ENCODE data around the gene TMC2.

TMC2 gene

GRCh38 chr20:2595076-2595475, 58.7 kb downstream of the TMC2 start:
- DNase-seq, result no peak

- no peak for DNase-seq
Observed at GRCh38 chr20:2596673-2597279, 60.4 kb downstream of the TMC2 start.

- DNase-seq, result no peak
Observed at GRCh38 chr20:2599288-2600006, 63.1 kb downstream of the TMC2 start.

- DNase-seq, result no peak
Observed at GRCh38 chr20:2602046-2602735, 65.8 kb downstream of the TMC2 start.

GRCh38 chr20:2602746-2603145, 66.4 kb downstream of the TMC2 start:
- no peak for DNase-seq

GRCh38 chr20:2603816-2604505, 67.6 kb downstream of the TMC2 start:
- no peak for DNase-seq

- no peak for DNase-seq
Observed at GRCh38 chr20:2604506-2604835, 68.1 kb downstream of the TMC2 start.

- no peak for DNase-seq
Observed at GRCh38 chr20:2606507-2607006, 70.2 kb downstream of the TMC2 start.

- no peak for DNase-seq
Observed at GRCh38 chr20:2610326-2610725, 74.0 kb downstream of the TMC2 start.

GRCh38 chr20:2610941-2611720, 74.8 kb downstream of the TMC2 start:
- no peak for DNase-seq

GRCh38 chr20:2612073-2612472, 75.7 kb downstream of the TMC2 start:
- no peak for DNase-seq

- DNase-seq, result no peak
Observed at GRCh38 chr20:2616634-2617033, 80.3 kb downstream of the TMC2 start.

GRCh38 chr20:2617099-2617714, 80.8 kb downstream of the TMC2 start:
- DNase-seq, result no peak

GRCh38 chr20:2618815-2619214, 82.4 kb downstream of the TMC2 start:
- DNase-seq, result no peak

- DNase-seq, result no peak
Observed at GRCh38 chr20:2619337-2619736, 83.0 kb downstream of the TMC2 start.

GRCh38 chr20:2619961-2620595, 83.7 kb downstream of the TMC2 start:
- no peak for DNase-seq

- no peak for DNase-seq
Observed at GRCh38 chr20:2624190-2624589, 87.8 kb downstream of the TMC2 start.

- no peak for DNase-seq
Observed at GRCh38 chr20:2625062-2625461, 88.7 kb downstream of the TMC2 start.

- DNase-seq, result no peak
Observed at GRCh38 chr20:2626853-2627541, 90.6 kb downstream of the TMC2 start.

- no peak for DNase-seq
Observed at GRCh38 chr20:2631228-2631627, 94.9 kb downstream of the TMC2 start.

GRCh38 chr20:2633381-2633780, 97.0 kb downstream of the TMC2 start:
- DNase-seq, result no peak

All from activated T-cell treated with anti-CD3 and anti-CD28 coated beads for 4 hours (primary cell).